ENCODE measurements around the gene USP6NL.

Gene USP6NL

GRCh38 chr10:11483201-11484148 is 128.0 kb downstream of the USP6NL start:
- Histone ChIP-seq H3K4me1 (ENCODE audit: insufficient read depth, low read length) (no peaks in the 10 kb centered on the region), H3K27me3 (ENCODE audit: control insufficient read depth in 1 of 2, insufficient read depth in 2 of 2, low read length in 2 of 2) (no peaks in the 10 kb centered on the region), H3K27ac (ENCODE audit: low read depth, low read length) (no peak overlapping the region), H3K9me3 (ENCODE audit: low read length) (no peaks in the 10 kb centered on the region), H3K36me3 (ENCODE audit: insufficient read depth, low read length) (no peaks in the 10 kb centered on the region), H3K4me3 (ENCODE audit: low read depth in 1 of 2, low read length in 2 of 2) (no peak overlapping the region), H3K9ac (ENCODE audit: low read length) (no peak overlapping the region)

DNA sequence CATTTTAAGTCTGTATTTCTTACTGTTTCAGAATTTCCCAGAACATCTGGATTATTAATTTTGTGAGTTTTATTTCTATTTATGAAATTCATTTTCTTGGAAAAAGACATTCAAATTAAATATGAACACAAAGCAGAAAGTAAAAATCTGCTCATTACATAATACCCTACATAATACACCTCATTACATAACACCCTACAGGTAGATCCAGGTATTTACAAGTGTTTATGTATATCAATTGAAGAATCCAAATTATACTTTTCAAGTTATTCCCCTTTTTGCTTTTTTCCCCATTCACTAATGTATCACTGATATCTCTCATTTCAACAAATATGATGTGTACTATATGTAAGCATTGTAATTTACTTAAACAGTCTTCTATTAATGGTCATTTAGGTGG is 129.1 kb downstream of the USP6NL start:
- Histone ChIP-seq H3K27ac (ENCODE audit: low read depth, low read length) (no peak overlapping the region), H3K9me3 (ENCODE audit: low read length) (no peaks in the 10 kb centered on the region), H3K4me1 (ENCODE audit: insufficient read depth, low read length) (no peaks in the 10 kb centered on the region), H3K4me3 (ENCODE audit: low read depth in 1 of 2, low read length in 2 of 2) (no peak overlapping the region), H3K9ac (ENCODE audit: low read length) (no peak overlapping the region), H3K36me3 (ENCODE audit: insufficient read depth, low read length) (no peaks in the 10 kb centered on the region), H3K27me3 (ENCODE audit: control insufficient read depth in 1 of 2, insufficient read depth in 2 of 2, low read length in 2 of 2) (no peaks in the 10 kb centered on the region)

DNA sequence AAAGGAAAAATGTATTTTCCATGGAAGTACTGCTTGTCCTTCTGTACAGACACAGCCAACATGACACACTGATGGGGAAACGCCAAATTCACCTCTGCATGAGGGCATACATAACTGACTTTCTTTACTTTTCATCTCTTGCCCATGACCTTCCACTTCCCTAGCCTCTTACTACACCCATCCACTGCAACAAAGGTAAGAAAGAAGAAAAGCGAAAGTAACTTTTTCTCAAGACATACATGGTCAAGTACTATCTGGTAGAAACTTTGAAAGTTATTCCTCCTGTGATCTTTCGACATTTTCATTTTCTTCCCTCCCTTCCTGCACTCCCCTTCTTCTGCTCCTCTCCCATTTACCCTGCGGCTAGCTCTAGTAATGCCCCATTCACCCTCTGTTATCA is 130.8 kb downstream of the USP6NL start:
- H3K27ac ChIP-seq (ENCODE audit: low read depth, low read length), result no peak overlapping the region
- no peaks in the 10 kb centered on the region for H3K9me3 ChIP-seq (ENCODE audit: low read length)

DNA sequence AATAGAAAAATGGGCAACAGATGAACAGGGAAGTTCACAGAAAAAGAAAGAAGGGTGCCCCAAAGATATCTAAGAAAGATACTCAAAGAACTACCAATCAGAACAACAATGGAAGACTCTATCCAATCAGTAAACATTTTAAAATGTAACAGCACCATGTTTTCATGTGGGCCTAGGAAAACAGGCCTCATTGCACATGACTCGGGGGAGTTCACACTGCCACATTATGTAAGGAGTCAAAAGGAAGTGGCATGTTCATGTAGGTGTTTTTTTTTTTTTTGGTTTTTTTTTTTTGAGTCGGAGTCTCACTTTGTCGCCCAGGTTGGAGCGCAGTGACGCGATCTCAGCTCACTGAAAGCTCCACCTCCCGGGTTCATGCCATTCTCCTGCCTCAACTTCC is 132.2 kb downstream of the USP6NL start:
- no peaks in the 10 kb centered on the region for H3K27me3 ChIP-seq (ENCODE audit: control insufficient read depth in 1 of 2, insufficient read depth in 2 of 2, low read length in 2 of 2)
- H3K27ac ChIP-seq (ENCODE audit: low read depth, low read length), result no peak overlapping the region
- no peak overlapping the region for H3K9ac ChIP-seq (ENCODE audit: low read length)
- no peak overlapping the region for H3K4me3 ChIP-seq (ENCODE audit: low read depth in 1 of 2, low read length in 2 of 2)
- H3K36me3 ChIP-seq (ENCODE audit: insufficient read depth, low read length), result no peaks in the 10 kb centered on the region
- no peaks in the 10 kb centered on the region for H3K4me1 ChIP-seq (ENCODE audit: insufficient read depth, low read length)
- no peaks in the 10 kb centered on the region for H3K9me3 ChIP-seq (ENCODE audit: low read length)

More for the DNA sequence above, 130.8 kb downstream of the USP6NL start:
- Histone ChIP-seq H3K27me3 (ENCODE audit: control insufficient read depth in 1 of 2, insufficient read depth in 2 of 2, low read length in 2 of 2) (no peaks in the 10 kb centered on the region), H3K4me3 (ENCODE audit: low read depth in 1 of 2, low read length in 2 of 2) (no peak overlapping the region), H3K4me1 (ENCODE audit: insufficient read depth, low read length) (no peaks in the 10 kb centered on the region), H3K36me3 (ENCODE audit: insufficient read depth, low read length) (no peaks in the 10 kb centered on the region), H3K9ac (ENCODE audit: low read length) (no peak overlapping the region)

DNA sequence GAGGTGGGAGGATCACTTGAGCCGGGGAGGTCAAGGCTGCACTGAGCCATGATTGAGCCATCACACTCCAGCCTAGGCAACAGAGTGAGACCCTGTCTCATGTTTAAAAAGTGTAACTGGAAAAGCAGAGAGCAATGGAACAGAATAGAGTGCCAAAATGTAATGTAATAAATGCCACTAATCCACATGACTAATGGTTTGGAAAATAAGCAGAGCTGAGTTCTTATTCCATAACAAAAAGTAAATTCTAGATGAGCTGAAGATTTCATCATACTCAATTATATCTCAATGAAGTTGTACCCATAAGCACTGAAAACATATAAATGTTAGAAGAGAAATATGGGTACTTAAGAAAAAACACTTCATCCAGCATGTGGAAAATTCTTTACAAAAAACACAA is 132.6 kb downstream of the USP6NL start:
- no peaks in the 10 kb centered on the region for H3K27me3 ChIP-seq (ENCODE audit: control insufficient read depth in 1 of 2, insufficient read depth in 2 of 2, low read length in 2 of 2)
- no peaks in the 10 kb centered on the region for H3K9me3 ChIP-seq (ENCODE audit: low read length)
- no peak overlapping the region for H3K4me3 ChIP-seq (ENCODE audit: low read depth in 1 of 2, low read length in 2 of 2)

GRCh38 chr10:11475831-11476434 is 135.5 kb downstream of the USP6NL start:
- no peak overlapping the region for H3K27ac ChIP-seq (ENCODE audit: low read depth, low read length)
- H3K9ac ChIP-seq (ENCODE audit: low read length), result no peak overlapping the region
- H3K36me3 ChIP-seq (ENCODE audit: insufficient read depth, low read length), result no peaks in the 10 kb centered on the region
- no peaks in the 10 kb centered on the region for H3K4me1 ChIP-seq (ENCODE audit: insufficient read depth, low read length)
- no peak overlapping the region for H3K4me3 ChIP-seq (ENCODE audit: low read depth in 1 of 2, low read length in 2 of 2)
- H3K27me3 ChIP-seq (ENCODE audit: control insufficient read depth in 1 of 2, insufficient read depth in 2 of 2, low read length in 2 of 2), result no peaks in the 10 kb centered on the region
- no peaks in the 10 kb centered on the region for H3K9me3 ChIP-seq (ENCODE audit: low read length)

More for the DNA sequence above, 132.6 kb downstream of the USP6NL start:
- no peaks in the 10 kb centered on the region for H3K4me1 ChIP-seq (ENCODE audit: insufficient read depth, low read length)
- H3K36me3 ChIP-seq (ENCODE audit: insufficient read depth, low read length), result no peaks in the 10 kb centered on the region
- H3K9ac ChIP-seq (ENCODE audit: low read length), result no peak overlapping the region
- H3K27ac ChIP-seq (ENCODE audit: low read depth, low read length), result no peak overlapping the region

DNA sequence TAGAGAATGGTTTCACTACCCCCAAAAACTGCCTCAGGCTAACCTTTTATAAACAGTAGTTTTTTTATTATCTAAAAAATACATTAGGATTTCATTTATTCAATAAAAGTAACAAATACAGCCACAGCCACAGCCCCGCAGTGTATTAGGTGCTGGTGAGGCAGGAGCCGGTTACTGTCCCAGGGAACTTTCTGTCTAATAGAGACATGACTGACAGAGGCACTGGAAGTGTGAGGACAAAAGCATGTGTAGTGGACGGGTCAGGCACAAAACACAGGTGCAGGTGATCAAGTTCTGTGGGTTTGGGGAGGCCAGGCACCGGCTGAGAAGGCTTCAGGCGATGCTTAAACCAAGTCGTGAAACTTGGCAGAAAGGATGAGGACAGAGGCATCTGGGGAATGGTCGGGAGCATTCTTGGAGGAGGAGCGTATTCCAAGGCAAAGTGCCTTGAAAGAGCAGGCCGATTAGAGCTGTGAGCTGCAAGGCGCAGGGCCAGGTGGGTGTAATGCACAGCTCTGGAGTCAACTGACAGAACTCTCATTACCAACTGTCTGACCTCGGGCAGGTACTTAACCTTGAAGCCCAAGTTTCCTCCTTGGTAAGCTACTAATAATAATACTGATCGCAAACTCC is 138.2 kb downstream of the USP6NL start:
- no peak overlapping the region for H3K4me3 ChIP-seq (ENCODE audit: low read depth in 1 of 2, low read length in 2 of 2)
- no peak overlapping the region for H3K27ac ChIP-seq (ENCODE audit: low read depth, low read length)
- H3K27me3 ChIP-seq (ENCODE audit: control insufficient read depth in 1 of 2, insufficient read depth in 2 of 2, low read length in 2 of 2), result no peaks in the 10 kb centered on the region
- H3K9ac ChIP-seq (ENCODE audit: low read length), result no peak overlapping the region
- H3K36me3 ChIP-seq (ENCODE audit: insufficient read depth, low read length), result no peaks in the 10 kb centered on the region
- no peaks in the 10 kb centered on the region for H3K4me1 ChIP-seq (ENCODE audit: insufficient read depth, low read length)
- no peaks in the 10 kb centered on the region for H3K9me3 ChIP-seq (ENCODE audit: low read length)

DNA sequence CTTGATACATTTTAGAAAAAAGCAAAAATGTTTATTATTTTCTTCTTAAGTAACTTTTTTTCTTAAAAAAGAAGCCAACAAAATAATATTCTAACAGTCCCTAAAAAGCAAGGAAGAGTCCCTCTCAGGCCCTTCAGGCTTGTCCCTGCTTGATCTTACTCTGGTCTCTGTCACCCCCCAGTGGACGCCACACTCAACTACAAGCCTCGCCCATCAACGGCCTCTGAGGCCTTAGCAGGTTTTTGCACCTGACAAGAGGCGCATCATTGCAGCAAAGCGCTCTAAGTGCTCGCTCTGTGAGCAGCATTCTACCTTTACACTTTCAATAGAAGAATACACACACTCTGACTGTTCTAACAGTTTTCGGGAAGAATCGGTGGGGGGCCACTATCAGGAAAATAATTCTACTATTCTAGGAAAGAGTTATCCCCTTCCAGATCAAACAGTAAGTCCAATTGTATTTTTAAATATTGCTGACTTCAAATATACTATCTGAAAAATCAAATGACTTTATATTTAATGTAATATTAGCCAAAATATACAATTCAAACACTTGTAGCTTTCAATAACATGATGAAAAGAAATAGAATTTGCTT is 139.2 kb downstream of the USP6NL start:
- H3K27me3 ChIP-seq (ENCODE audit: control insufficient read depth in 1 of 2, insufficient read depth in 2 of 2, low read length in 2 of 2), result no peaks in the 10 kb centered on the region
- H3K4me1 ChIP-seq (ENCODE audit: insufficient read depth, low read length), result no peaks in the 10 kb centered on the region
- no peak overlapping the region for H3K9ac ChIP-seq (ENCODE audit: low read length)
- H3K27ac ChIP-seq (ENCODE audit: low read depth, low read length), result no peak overlapping the region
- no peak overlapping the region for H3K4me3 ChIP-seq (ENCODE audit: low read depth in 1 of 2, low read length in 2 of 2)
- H3K9me3 ChIP-seq (ENCODE audit: low read length), result no peaks in the 10 kb centered on the region
- no peaks in the 10 kb centered on the region for H3K36me3 ChIP-seq (ENCODE audit: insufficient read depth, low read length)

- no peaks in the 10 kb centered on the region for H3K4me1 ChIP-seq (ENCODE audit: insufficient read depth, low read length)
- H3K36me3 ChIP-seq (ENCODE audit: insufficient read depth, low read length), result no peaks in the 10 kb centered on the region
- no peak overlapping the region for H3K4me3 ChIP-seq (ENCODE audit: low read depth in 1 of 2, low read length in 2 of 2)
- no peaks in the 10 kb centered on the region for H3K27me3 ChIP-seq (ENCODE audit: control insufficient read depth in 1 of 2, insufficient read depth in 2 of 2, low read length in 2 of 2)
- no peak overlapping the region for H3K9ac ChIP-seq (ENCODE audit: low read length)
- no peaks in the 10 kb centered on the region for H3K9me3 ChIP-seq (ENCODE audit: low read length)
- H3K27ac ChIP-seq (ENCODE audit: low read depth, low read length), result no peak overlapping the region
Observed at GRCh38 chr10:11469575-11470391, 141.7 kb downstream of the USP6NL start.

- no peaks in the 10 kb centered on the region for H3K9me3 ChIP-seq (ENCODE audit: low read length)
- H3K36me3 ChIP-seq (ENCODE audit: insufficient read depth, low read length), result peaks cover 3% of the 10 kb centered on the region
- no peaks in the 10 kb centered on the region for H3K4me1 ChIP-seq (ENCODE audit: insufficient read depth, low read length)
- no peak overlapping the region for H3K4me3 ChIP-seq (ENCODE audit: low read depth in 1 of 2, low read length in 2 of 2)
- no peak overlapping the region for H3K27ac ChIP-seq (ENCODE audit: low read depth, low read length)
- H3K27me3 ChIP-seq (ENCODE audit: control insufficient read depth in 1 of 2, insufficient read depth in 2 of 2, low read length in 2 of 2), result no peaks in the 10 kb centered on the region
- no peak overlapping the region for H3K9ac ChIP-seq (ENCODE audit: low read length)
Observed at GRCh38 chr10:11468126-11468742, 143.2 kb downstream of the USP6NL start.

All from muscle layer of colon (tissue), 2 donors.